ENCODE measurements around the gene PARD6G.

PARD6G gene

GRCh38 chr18:80247393-80247841, at the start of gene PARD6G:
TSS of gene PARD6G (minus strand) at chr18:80247514. CDS start at chr18:80247348, 166 bp downstream.
- DNase-seq: peak; percentile 76

DNA sequence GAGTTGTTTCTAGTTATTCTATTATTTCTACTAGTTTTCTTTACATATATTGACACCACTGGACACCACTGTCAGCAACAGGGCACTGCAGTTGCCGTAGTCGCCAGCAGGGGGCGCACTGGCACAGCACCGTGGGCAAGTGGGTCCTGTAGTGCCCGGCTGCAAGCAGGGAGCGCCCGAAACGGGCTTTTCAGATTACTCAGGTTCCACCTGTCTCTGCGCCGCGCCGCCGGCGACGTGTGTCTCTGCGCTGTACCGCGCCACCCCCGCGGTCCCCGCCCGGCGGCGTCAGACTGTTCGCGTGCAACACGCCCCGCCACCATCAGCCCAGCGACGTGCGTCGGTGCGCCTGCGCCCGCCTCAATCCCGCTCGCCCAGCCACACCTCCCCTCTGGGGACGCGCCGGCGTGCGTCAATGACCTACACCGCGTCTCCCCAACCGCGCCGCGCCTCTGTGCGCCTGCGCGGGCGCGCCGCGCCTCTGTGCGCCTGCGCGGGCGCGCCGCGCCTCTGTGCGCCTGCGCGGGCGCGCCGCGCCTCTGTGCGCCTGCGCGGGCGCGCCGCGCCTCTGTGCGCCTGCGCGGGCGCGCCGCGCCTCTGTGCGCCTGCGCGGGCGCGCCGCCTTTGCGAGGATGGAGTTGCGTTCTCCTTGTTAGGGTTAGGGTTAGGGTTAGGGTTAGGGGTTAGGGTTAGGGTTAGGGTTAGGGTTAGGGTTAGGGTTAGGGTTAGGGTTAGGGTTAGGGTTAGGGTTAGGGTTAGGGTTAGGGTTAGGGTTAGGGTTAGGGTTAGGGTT, 15.1 kb upstream of the PARD6G start:
- DNase-seq: peak; percentile 49

- DNase-seq: no peak
Observed at GRCh38 chr18:80259610-80260009, 12.3 kb upstream of the PARD6G start.

DNA sequence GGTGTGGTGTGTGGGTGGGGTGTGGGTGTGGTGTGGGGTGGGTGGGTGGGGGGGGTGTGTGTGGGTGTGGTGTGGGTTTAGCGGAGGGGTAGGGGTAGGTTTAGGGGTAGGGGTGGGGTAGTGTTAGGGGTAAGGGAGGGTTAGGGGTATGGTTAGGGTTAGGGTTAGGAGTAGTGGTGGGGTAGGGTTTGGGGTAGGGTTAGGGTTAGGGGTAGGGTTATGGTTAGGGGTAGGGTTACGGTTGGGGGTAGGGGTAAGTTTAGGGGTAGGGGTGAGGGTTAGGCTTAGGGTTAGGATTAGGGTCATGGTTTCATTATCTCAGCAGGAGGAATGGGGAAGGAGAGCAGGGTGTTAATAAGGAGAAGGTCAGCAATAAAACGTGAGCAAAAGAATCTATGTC, 11.3 kb upstream of the PARD6G start:
- DNase-seq: no peak

DNA sequence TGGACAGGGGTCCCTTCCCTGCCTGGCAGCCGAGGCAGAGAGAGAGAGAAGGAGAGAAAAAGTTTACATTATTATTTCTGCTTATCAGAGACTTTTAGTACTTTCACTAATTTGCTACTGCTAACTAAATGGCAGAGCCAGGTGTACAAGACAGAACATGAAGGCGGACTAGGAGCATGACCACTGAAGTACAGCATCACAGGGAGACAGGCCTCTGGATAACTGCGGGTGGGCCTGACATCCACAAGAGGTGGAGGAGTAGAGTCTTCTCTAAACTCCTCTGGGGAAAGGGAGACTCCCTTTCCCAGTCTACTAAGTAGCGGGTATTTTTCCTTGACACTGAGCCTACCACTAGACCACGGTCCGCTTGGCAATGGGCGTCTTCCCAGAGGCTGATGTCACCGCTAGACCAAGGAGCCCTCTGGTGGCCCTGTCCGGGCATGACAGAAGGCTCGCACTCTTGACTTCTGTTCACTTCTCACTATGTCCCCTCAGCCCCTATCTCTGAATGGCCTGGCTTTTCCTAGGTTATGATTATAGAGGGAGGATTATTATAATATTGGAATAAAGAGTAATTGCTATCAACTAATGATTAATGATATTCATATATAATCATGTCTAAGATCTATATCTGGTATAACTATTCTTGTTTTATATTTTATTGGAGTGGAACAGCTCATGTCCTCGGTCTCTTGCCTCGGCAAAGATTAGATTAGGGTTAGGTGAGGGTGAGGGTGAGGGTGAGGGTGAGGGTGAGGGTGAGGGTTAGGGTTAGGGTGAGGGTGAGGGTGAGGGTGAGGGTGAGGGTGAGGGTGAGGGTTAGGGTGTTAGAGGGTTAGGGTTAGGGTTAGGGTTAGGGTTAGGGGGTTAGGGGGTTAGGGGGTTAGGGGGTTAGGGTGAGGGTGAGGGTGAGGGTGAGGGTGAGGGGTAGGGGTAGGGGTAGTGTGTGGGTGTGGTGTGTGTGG, 10.5 kb upstream of the PARD6G start:
- DNase-seq: peak; percentile 77

DNA sequence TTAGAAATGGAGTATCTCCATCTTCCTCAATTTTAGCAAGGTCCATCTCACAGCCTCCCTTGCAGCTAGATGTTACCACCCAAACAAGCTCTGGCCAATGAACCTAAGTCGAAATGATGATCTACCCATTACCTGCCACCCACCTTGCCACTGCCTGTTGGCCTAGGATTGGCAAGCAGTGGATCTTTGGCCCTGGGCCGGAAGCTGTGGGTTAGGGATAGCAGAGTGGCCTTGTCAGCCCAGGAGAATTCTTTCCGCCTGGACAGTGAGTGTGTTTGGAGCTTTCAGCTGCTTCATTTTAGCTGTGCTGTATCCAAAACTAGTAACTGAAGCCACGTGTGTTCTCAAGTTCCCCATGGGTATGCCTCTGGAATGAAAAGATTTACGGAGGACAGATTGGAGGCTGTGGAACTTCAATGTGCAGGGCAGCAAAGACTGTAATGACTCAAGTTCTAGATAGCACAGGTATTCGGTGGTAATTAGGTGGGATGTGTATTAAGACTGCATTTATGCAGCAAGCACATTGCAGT, 7.7 kb upstream of the PARD6G start:
- no peak for DNase-seq

DNA sequence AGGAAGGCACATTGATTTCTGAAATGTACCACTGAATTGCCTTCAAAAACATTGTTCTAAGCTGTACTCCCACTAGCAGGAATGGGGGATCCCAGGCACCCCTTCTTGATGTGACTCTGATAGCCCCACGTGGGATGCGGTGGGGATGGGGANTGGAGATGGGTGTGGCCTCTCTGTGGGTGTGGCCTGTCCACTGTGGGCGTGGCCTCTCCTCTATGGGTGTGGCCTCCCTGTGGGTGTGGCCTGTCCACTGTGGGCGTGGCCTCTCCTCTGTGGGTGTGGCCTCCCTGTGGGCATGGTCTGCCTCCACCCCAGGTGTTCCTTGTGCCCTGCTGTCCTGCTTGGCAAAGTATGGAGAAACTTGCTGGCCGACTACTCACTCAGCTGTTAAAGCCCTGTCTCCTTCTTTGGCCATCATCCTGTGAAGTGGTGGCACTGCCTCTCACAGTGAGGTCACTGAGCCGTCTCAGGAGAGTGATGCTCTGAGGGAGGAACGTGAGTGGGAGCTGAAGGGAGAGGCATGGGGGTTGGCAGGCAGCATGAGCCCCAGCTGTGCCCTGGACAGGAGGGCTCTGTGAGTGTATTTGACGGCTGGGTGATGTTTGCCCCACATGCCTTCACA, 6.7 kb upstream of the PARD6G start:
- DNase-seq: peak; percentile 9

DNA sequence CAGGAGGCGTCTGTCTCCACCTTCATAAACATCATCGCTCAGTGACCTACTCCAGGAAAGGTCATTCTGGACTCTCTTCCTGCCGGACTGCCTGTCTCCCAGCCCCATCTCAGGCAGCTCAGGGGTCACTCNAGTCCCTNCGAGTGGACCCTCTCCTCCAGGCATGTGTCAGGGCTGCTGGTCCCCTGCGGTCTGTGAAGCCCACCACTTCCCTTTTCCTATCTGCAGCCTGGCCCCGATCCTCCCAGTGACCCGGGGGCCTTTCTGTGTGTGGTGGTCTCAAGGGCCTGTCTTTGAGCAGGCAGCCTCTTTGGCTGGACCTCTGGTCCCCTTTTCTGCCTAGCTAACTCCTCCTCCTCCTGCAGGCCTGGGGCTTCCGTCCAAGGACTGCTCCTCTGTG, 5.9 kb upstream of the PARD6G start:
- DNase-seq: no peak

GRCh38 chr18:80252136-80252535, 4.8 kb upstream of the PARD6G start:
- no peak for DNase-seq

- no peak for DNase-seq
Observed at GRCh38 chr18:80251700-80252099, 4.4 kb upstream of the PARD6G start.

GRCh38 chr18:80250740-80251364, 3.5 kb upstream of the PARD6G start:
- no peak for DNase-seq

DNA sequence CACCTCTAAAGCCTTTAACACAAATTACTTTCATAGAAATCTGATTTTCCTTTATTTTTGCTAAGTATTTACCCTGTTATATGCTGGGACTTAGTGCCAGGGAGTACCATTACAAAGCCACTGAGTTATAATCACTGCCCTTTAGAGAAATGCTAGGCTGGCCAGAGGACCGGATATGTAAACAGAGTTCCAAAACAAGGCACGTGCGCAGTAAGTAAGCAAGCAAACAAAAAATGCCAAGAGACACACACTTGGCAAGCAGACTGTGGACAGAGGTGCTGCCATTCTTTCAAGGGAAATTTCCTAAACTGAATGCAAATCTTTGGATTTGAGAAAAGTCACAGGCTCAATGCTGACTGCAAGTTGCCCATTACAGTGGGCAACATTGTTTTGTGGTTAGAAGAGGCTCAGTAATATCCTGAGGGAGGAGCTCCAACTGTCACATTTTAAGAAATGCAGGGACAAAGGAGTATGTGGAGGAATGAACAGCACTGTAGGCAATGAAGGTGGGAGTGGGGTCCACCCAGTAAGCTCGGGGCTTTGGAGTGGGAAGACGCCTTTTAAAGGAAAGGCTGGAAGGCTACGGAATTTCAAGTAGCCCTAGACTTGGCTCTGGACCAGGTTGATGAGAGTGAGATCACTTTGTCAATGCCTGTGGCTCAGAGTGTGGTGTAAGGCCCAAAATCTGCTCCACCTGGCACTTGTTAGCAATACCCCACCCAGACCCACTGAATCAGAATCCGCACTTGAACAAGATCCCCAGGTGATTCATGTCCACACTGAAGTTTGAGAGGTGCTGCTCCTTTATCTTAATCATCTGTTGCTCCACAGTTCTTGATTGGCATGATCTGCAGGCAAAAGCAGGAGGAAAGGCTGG, 2.1 kb upstream of the PARD6G start:
- no peak for DNase-seq

GRCh38 chr18:80246445-80247392, 595 bp downstream of the PARD6G start:
- peak; percentile 35 for DNase-seq

DNA sequence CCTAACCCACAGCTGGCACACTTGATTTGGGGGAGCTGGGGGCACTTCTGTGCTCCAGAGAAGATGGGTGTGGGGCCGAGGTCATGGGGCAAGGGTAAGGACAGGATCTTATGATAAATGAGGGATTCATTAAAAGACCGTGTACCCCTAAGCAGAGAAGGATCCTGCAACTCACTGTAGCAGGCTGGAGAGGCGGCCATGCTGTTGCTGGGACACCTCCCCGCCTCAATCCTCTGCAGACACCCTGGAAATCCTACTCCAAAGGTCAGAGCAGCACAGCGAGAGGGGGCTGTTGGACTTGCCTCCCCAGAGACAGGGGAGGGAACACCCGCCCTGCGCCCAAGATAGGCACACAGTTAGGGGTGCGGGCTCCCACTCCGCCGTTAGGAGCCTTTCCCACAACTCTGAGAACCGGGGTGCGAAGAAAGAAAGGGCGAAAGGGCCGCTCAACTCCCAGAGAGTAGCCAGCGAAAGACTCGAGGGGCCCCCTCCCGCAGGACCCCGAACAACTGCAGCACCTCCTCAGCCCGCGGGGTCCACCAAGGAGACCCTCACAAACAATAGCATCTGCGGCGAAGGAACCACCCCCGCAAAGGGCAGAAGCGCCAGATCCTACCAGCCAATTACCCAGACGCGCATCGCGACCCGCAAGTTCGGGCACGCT, 1.4 kb downstream of the PARD6G start:
- DNase-seq: peak; percentile 7

DNA sequence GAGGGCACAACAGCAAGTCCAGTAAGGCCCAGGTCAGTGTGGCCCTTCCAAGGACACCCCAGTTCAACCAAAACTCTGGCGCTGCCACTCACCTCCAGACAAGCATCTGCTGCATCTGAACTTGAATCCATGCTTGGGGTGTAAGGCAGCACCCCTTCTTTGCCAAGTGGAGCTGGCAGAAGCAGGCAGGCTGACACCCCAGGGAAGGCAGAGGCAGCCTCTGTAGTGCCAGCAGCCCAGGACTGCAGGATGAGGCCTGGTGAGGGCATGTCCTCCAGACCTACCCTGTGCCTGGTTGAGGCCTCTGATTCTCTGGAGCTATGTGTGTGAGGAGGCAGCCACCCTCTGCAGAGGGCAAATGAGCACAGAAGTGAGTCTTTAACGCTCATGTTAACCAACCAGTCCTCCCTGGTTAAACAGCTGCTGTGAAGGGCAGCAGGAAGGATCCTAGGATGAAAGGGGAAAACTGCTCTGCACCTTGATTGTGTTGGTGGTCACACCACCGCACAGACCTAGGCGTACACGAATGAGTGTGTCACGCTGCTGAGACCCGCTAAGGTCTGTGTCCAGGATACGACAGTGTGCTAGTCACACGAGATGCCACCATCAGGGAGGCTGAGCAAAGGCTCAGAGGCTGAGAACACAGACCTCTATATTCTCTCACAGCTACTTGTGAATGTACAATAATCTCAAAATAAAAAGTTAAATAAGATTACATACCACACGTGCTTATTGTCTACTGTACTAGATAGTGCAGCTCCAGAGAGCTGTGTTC, 2.2 kb downstream of the PARD6G start:
- DNase-seq: no peak

GRCh38 chr18:80244167-80244566, 3.1 kb downstream of the PARD6G start:
- no peak for DNase-seq

DNA sequence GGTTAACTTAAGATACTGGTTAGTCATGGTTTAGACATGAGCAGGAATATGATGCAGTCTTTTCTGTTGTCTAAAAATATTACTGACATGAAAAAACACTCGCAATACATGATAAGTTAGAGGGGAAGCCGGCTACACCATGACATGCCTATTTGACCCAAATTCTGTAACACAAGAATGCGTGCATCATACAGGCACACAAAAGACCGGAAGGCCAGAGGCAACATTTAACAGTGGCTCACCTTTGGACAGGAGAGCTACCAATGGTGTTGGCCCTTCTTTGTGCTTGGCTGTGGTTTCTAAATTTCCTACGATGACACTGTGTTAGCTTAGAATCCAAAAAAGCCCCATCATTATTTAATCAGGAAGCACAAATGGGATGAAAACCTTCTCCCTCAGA, 4.1 kb downstream of the PARD6G start:
- no peak for DNase-seq

DNA sequence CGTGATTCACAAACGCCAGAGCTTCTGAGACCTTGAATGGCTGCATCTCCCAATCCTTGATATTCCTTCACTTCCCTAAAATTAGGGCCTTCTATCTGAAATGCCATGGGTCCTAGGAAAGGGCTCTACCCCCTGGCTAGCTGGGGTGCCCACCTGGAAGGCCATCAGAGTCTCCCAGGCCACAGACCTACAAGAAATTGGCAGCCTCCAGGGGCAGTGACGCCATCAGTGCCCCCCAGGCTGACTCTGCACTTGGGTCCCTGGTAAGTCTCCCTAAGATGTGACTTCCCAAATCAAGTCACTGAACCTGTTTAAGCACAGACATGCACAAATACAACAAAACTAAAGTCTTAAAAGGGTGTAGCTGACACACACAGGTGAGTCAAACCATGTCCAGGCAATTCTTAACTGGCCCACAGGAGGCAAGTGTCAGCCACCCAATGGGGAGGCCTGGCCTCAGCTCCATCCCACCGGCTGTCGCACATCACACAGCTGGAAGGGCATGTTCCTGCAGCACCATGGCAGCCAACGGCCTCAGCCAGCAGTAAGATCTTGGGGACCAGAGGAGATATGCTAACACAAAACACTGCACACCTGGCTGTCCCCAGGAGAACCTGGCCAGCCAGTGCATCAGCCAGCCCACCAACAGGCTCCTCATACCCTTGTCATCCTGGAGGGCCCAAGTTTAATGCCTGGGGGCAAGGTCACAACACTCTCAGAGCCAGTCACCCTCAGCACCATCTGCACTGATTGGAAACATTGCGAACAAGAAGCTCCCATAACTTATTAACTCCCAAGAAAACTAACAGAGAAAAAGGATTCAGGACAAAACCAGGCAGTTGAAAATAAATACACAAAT, 5.2 kb downstream of the PARD6G start:
- DNase-seq: no peak

Measured in stimulated activated CD4-positive, alpha-beta T cell treated with anti-CD3 and anti-CD28 coated beads, Interleukin-15, amount 100 ng/mL, for 24 hours (primary cell).